HG03521 (cell line): ENCODE data around the gene DNASE1L3.

Experiments
- ATAC-seq: cut with Tn5 transposase; IDR thresholded peaks from one replicate; pipeline ENCODE4 v1.9.1; 2021; ENCODE audit warnings: mild to moderate bottlenecking, moderate library complexity; ENCODE audit not compliant: unreplicated experiment

Gene DNASE1L3

GRCh38 chr3:58164199-58164879 is 46.4 kb downstream of the DNASE1L3 start:
- no peak for ATAC-seq

GRCh38 chr3:58163234-58163633 is 47.5 kb downstream of the DNASE1L3 start:
- no peak for ATAC-seq

- no peak for ATAC-seq
Measured at GRCh38 chr3:58161435-58162398, 49.1 kb downstream of the DNASE1L3 start.

GRCh38 chr3:58160399-58160798 is 50.4 kb downstream of the DNASE1L3 start:
- ATAC-seq = no peak

GRCh38 chr3:58158442-58159153 is 52.2 kb downstream of the DNASE1L3 start:
- ATAC-seq = no peak

GRCh38 chr3:58157700-58158099 is 53.1 kb downstream of the DNASE1L3 start:
- no peak for ATAC-seq

- no peak for ATAC-seq
Measured at GRCh38 chr3:58155838-58156237, 54.9 kb downstream of the DNASE1L3 start.

GRCh38 chr3:58154626-58155449 is 55.9 kb downstream of the DNASE1L3 start:
- no peak for ATAC-seq

- no peak for ATAC-seq
Measured at GRCh38 chr3:58153371-58153770, 57.4 kb downstream of the DNASE1L3 start.

GRCh38 chr3:58152225-58153015 is 58.4 kb downstream of the DNASE1L3 start:
- ATAC-seq = no peak

- no peak for ATAC-seq
Measured at GRCh38 chr3:58151637-58152036, 59.1 kb downstream of the DNASE1L3 start.

GRCh38 chr3:58150810-58151199 is 60.0 kb downstream of the DNASE1L3 start:
- ATAC-seq = no peak

- no peak for ATAC-seq
Measured at GRCh38 chr3:58150130-58150809, 60.5 kb downstream of the DNASE1L3 start.

- no peak for ATAC-seq
Measured at GRCh38 chr3:58148049-58148448, 62.7 kb downstream of the DNASE1L3 start.

GRCh38 chr3:58144478-58145325 is 66.1 kb downstream of the DNASE1L3 start:
- ATAC-seq = no peak

- ATAC-seq = no peak
Measured at GRCh38 chr3:58143417-58144055, 67.2 kb downstream of the DNASE1L3 start.
